Activated CD8-positive, alpha-beta T cell treated with anti-CD3 and anti-CD28 coated beads for 36 hours (primary cell): ENCODE measurements around the gene POLD1. TPM values are rescaled to one million over a fixed set of nuclear protein-coding genes. Genes with fewer than 3 reads are reported as not detected.
"Not testable (repeated sequence)": the region's sequence is repeated elsewhere in the genome, so short reads cannot be mapped to it uniquely, and the experiment has no call there.

Experiments used
- ATAC-seq: fragments of 200-7000 bp; cut with Tn5 transposase; one replicate; pipeline ENCODE4 v1.10.0; 2021; ENCODE audit warnings: mild to moderate bottlenecking, moderate library complexity
- CTCF ChIA-PET: fragments of 350-600 bp; sonication (Branson Sonifier 250); formaldehyde crosslinking; loops from one replicate; lab custom pipeline; 2021; ENCODE audit warnings: antibody characterized with exemption; lab: Charles Lee
- POLR2A ChIA-PET: fragments of 350-600 bp; sonication (Branson Sonifier 250); formaldehyde crosslinking; loops from one replicate; lab custom pipeline; 2021; ENCODE audit warnings: antibody characterized with exemption; lab: Charles Lee
- DNase-seq: peaks from one replicate; pipeline ENCODE4 v3.0.0-alpha.2; 2020
- H3K27ac Mint-ChIP-seq: one replicate; pipeline ENCODE4 v1.8.0; 2021; ENCODE audit warnings: mild to moderate bottlenecking, mixed read lengths
- H3K27me3 Mint-ChIP-seq: one replicate; pipeline ENCODE4 v1.8.0; 2021; ENCODE audit warnings: mixed read lengths
- H3K36me3 Mint-ChIP-seq: one replicate; pipeline ENCODE4 v1.8.0; 2021; ENCODE audit warnings: low read depth, mixed read lengths
- H3K4me1 Mint-ChIP-seq: one replicate; pipeline ENCODE4 v1.8.0; 2021; ENCODE audit warnings: low read depth, mixed read lengths
- H3K4me3 Mint-ChIP-seq: one replicate; pipeline ENCODE4 v1.8.0; 2021; ENCODE audit warnings: mild to moderate bottlenecking, moderate library complexity, mixed read lengths
- H3K9me3 Mint-ChIP-seq: one replicate; pipeline ENCODE4 v1.8.0; 2021; ENCODE audit warnings: mixed read lengths
- intact Hi-C: fragments of 100-400 bp; cut with micrococcal nuclease; formaldehyde crosslinking; loops from one replicate; pipeline ENCODE4 v1.10.0; 2022
- total RNA-seq, 2 experiments: library from RNA; stranded (reverse); gene quantifications; one replicate each; pipeline ENCODE4 v1.2.3, GENCODE V29; 2021
- TF ChIP-seq, protein P1 (sequence below): fragments of 200-600 bp; IDR thresholded peaks from one replicate; pipeline ENCODE4 v1.8.0; 2022; ENCODE audit warnings: antibody characterized with exemption, mild to moderate bottlenecking

Gene POLD1
- total RNA-seq, 2 experiments from 2014 or later, result 214 to 215 TPM

DNA sequence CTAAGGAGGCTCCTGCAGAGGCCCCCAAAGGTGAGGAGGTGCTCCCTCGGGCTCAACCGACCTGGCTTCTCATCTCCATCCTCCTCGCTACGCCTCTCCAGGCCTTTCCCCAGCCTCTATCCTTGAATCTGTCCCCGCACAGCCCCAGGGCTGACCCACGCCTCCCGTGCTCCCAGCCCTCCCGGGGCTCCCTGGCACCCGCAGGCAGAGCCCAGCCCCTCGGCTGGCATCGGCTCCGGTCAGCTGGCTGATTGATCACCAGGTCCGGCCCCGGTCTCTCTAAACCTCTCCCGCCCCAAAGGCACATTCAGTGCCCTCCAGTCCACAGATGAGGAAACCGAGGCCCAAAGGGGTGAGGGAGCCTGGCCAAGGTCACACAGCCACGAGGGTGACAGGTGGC is 51.1 kb downstream of the POLD1 start:
- Mint-ChIP-seq H3K4me3 (no peak overlapping the region), H3K9me3 (no peaks in the 10 kb centered on the region), H3K27ac (no peak overlapping the region), H3K36me3 (no peaks in the 10 kb centered on the region), H3K4me1 (peaks cover 9% of the 10 kb centered on the region), H3K27me3 (peaks cover 10% of the 10 kb centered on the region)
- ChIA-PET POLR2A (no interaction called here), CTCF (no interaction called here)
- TF ChIP-seq, protein P1, sequence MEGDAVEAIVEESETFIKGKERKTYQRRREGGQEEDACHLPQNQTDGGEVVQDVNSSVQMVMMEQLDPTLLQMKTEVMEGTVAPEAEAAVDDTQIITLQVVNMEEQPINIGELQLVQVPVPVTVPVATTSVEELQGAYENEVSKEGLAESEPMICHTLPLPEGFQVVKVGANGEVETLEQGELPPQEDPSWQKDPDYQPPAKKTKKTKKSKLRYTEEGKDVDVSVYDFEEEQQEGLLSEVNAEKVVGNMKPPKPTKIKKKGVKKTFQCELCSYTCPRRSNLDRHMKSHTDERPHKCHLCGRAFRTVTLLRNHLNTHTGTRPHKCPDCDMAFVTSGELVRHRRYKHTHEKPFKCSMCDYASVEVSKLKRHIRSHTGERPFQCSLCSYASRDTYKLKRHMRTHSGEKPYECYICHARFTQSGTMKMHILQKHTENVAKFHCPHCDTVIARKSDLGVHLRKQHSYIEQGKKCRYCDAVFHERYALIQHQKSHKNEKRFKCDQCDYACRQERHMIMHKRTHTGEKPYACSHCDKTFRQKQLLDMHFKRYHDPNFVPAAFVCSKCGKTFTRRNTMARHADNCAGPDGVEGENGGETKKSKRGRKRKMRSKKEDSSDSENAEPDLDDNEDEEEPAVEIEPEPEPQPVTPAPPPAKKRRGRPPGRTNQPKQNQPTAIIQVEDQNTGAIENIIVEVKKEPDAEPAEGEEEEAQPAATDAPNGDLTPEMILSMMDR, result no peak
- no peak for DNase-seq
- ATAC-seq, result no peak
- intact Hi-C loops, result no loop called here

DNA sequence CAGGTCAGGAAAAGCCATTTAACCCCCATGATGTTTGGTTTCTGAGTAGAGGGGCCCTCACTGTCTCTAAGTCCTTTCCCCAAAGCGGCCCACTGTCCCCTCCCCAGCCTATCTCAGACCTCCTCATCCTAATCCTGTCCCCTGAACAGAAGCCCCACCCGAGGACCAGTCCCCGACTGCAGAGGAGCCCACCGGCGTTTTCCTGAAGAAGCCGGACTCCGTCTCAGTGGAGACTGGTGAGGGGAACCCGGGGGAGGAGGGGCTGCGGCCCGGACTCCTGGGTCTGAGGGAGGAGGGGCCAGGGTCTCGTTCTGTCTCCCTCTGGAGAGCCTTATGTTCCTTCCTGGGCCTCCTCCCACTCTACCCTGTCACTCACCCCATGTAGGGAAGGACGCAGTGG is 51.5 kb downstream of the POLD1 start:
- POLR2A ChIA-PET, result no interaction called here
- intact Hi-C loops, result no loop called here
- H3K27ac Mint-ChIP-seq, result no peak overlapping the region
- no peak for ATAC-seq
- H3K4me1 Mint-ChIP-seq, result peaks cover 8% of the 10 kb centered on the region
- H3K27me3 Mint-ChIP-seq, result peaks cover 10% of the 10 kb centered on the region
- DNase-seq, result no peak
- H3K9me3 Mint-ChIP-seq, result no peaks in the 10 kb centered on the region
- no peak overlapping the region for H3K4me3 Mint-ChIP-seq
- H3K36me3 Mint-ChIP-seq, result no peaks in the 10 kb centered on the region
- TF ChIP-seq, protein P1, result no peak
- CTCF ChIA-PET, result no interaction called here

DNA sequence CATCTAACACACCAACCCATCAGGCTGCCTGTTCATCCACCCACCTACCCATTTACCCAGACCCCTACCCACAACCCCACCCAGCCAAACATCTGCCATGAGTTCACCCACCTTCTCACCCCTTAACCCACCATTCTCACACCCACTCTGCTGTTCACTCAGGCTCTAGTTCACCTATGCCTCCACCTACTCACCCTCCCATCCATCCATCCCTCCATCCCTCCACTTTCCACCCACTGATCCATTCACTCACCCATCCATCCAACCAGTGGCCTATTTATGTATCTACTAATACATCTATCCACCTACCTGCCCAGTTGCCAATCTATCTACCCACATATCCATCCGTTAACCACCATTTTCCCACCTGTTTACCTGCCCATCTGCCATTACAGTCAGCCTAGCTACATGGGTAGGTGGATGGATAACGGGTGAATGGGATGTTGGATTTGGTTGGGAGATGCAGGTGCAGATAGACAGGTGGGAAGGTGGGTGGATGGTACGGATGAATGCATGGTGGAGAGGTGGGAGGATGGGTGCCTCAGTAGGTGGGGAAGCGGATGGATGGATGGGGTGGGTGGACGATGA is 53.8 kb downstream of the POLD1 start:
- no peaks in the 10 kb centered on the region for H3K9me3 Mint-ChIP-seq
- no peaks in the 10 kb centered on the region for H3K4me1 Mint-ChIP-seq
- DNase-seq, result no peak
- intact Hi-C loops, result no loop called here
- H3K36me3 Mint-ChIP-seq, result no peaks in the 10 kb centered on the region
- no peak overlapping the region for H3K27ac Mint-ChIP-seq
- peaks cover 3% of the 10 kb centered on the region for H3K27me3 Mint-ChIP-seq
- TF ChIP-seq, protein P1, result no peak
- ChIA-PET POLR2A (interaction anchor here (0.6 kb wide), 1 partner anchor 9 kb away, joined by 3 read pairs; no protein-coding TSS in a partner anchor), CTCF (no interaction called here)
- ATAC-seq, result no peak
- no peak overlapping the region for H3K4me3 Mint-ChIP-seq

DNA sequence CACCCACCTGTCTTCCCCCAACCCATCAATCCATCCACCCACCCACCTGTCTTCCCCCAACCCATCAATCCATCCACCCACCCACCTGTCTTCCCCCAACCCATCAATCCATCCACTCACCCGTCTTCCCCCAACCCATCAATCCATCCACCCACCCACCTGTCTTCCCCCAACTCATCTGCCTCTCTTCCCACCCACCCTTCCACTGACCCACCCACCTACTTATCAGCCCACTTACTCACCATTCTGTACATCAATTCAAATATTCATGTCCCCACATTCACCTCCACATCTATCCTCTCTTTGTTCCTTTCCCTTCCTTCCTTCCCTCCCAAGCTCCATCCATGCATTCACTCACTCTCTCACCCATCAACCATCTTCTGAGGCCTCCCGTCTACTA is 55.0 kb downstream of the POLD1 start:
- H3K4me3 Mint-ChIP-seq, H3K9me3 Mint-ChIP-seq, H3K27ac Mint-ChIP-seq, H3K27me3 Mint-ChIP-seq, ATAC-seq, CTCF ChIA-PET, H3K36me3 Mint-ChIP-seq, intact Hi-C loops, H3K4me1 Mint-ChIP-seq, DNase-seq, POLR2A ChIA-PET: not testable (repeated sequence)

DNA sequence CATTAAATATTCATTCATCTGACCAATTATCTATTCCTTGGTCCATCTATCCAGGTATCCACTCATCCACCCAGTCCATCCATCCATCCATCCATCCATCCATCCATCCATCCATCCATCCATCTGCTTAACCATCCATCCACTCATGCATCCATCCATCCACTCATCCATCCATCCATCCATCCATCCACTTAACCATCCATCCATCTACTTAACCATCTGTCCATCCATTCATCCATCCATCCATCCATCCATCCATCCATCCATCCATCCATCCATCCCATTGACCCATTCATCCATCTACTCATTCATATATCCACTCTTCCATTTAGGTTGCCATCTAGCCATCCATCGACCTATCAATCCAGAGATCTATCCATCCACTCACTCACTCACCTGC is 59.9 kb downstream of the POLD1 start:
- intact Hi-C loops, result no loop called here
- Mint-ChIP-seq H3K4me1 (no peaks in the 10 kb centered on the region), H3K27me3 (peaks cover 2% of the 10 kb centered on the region), H3K36me3 (no peaks in the 10 kb centered on the region), H3K9me3 (no peaks in the 10 kb centered on the region), H3K4me3 (no peak overlapping the region), H3K27ac (no peak overlapping the region)
- ChIA-PET POLR2A (no interaction called here), CTCF (no interaction called here)
- ATAC-seq (no peak), DNase-seq (no peak)
- TF ChIP-seq, protein P1, result no peak
